HG03139 (cell line): ENCODE results near the gene PLEKHA5.
"Not testable (repeated sequence)": the region's sequence is repeated elsewhere in the genome, so short reads cannot be mapped to it uniquely, and the experiment has no call there.

Source experiments
- ATAC-seq: cut with Tn5 transposase; IDR thresholded peaks from one replicate; pipeline ENCODE4 v1.9.1; 2021; ENCODE audit not compliant: unreplicated experiment

The PLEKHA5 gene

DNA sequence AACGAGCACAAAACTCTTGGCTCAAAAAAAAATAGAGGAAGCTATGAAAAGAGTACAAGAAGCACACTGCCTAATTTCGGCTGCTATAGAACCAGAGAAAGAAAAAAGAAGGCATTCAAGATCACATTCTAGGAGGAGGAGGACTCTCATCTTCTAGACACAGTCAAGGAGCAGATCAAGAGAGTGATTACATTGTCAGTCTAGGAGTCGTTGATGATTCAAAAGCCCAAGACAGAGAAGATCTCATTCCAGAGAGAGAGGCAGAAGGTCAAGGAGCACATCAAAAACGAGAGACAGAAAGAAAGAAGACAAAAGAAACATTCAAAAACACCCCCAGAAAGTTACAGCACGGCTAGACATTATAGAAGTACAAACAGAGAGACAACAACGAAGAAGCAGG is 177.9 kb downstream of the PLEKHA5 start:
- ATAC-seq = no peak

DNA sequence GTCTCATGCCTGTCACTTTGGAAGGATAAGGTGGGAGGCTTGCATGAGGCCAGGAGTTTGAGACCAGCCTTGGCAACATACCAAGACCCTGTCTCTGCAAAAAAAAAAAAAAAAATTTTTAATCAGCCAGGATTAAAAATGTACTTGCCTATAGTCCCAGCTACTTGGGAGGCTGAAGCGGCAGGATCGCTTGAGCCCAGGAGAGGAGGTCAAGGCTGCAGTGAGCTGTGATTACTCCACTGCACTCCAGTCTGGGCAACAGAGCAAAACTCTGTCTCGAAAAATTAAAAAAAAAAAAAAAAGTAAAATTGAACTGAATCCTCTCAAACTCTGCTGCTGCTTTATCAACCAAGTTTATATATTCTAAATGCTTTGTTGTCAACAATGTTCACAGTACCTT is 181.6 kb downstream of the PLEKHA5 start:
- ATAC-seq = no peak

DNA sequence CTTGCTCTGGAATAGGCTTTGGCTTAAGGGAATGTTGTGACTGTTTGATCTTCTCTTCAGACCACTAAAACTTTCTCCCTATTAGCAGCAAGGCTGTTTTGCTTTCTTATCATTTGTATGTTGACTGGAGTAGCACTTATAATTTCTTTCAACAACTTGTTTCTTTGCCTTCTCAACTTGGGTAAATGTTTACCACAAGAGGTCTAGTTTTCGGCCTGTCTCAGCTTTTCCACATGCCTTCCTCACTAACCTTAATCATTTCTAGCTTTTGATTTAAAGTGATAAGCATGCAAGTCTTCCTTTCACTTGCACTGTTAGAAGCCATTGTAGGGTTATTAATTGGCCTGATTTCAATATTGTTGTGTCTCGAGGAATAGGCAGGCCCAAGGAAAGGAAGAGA is 183.1 kb downstream of the PLEKHA5 start:
- ATAC-seq = no peak

DNA sequence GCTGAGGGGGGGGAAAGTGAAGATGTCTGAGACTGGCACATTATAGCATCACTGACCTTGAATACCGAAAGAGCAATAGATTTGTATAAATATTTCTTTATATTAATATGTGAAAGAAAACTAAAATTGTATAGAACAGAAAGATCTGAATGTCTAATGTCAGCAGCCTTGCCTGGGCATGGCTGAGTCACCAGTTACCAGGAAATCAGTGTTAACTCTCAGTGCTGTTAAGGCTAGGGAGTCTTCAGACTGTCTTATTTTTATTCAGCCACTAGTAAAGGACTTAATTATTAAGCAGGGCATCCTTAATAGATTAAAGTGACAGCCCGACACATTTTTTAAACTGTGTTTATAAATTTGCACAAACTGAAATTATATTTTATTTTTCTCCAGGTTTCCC is 186.9 kb downstream of the PLEKHA5 start:
- ATAC-seq = no peak

DNA sequence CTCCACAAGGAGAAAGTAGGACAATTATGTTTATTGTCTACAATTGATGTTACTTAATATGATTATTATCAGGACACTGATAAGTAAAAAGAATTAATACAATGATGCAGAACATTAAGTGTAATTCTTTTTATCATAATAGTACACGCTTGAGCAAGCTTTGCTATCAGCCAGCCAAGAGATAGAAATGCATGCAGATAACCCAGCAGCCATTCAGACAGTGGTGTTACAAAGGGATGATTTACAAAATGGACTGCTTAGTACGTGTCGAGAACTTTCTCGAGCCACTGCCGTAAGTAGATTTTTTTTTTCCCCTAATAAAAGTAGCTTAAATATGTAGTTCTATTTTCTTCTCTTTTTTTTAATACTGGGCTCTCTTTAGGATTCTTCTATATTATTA is 192.8 kb downstream of the PLEKHA5 start:
- no peak for ATAC-seq

DNA sequence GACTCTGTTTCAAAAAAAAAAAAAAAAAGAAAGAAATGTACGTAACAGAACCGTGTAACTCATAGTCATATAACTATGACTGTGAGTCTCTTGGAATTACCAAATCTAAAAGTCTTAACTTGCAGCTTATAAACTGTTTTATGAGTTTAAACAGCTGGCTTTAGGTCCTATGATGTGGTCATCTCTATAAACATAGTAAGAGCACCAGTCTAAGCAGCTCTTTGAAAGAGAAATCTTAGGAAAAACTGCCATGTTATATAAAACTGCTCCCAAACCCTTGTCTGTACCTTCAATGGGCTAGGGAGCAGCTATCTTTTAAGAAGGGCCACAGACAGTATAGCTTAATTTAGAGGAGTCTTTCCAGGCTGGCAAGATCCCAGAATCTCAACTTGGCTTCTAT is 194.3 kb downstream of the PLEKHA5 start:
- no peak for ATAC-seq

DNA sequence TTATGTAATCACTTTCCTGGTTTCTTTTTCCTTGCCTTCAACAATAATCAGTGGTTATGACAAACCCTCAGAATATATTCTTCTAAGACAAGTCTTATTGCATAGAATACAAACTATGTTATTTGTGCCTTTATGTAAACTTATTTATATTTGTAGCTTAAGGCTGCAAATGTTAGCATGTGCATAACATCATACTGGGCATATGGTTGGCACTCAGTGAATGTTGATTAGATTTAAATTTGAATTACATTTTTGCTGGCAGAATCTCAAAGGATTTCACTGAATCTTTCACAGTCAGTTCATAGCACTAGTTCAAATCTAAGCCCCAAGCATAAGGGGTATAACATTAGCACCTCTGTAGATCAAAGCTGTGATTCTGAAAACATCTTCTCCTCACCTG is 196.6 kb downstream of the PLEKHA5 start:
- ATAC-seq = no peak

DNA sequence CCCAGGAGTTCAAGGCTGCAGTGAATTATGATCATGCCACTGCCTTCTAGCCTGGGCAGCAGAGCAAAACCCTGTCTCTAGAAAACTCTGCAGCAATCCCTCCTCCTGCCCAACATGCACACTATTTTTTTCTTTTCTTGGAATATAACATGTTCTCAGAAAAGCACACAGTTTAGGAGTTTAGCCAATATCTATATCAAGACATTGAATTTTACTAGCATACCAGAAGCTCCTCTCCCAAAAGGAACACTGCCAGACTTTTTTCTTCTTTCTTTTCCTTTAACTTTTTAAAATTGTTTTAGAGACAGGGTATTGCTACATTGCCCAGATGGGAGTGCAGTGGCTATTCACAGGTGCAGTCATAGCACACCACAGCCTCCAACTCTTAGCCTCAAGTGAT is 202.7 kb downstream of the PLEKHA5 start:
- ATAC-seq = no peak

DNA sequence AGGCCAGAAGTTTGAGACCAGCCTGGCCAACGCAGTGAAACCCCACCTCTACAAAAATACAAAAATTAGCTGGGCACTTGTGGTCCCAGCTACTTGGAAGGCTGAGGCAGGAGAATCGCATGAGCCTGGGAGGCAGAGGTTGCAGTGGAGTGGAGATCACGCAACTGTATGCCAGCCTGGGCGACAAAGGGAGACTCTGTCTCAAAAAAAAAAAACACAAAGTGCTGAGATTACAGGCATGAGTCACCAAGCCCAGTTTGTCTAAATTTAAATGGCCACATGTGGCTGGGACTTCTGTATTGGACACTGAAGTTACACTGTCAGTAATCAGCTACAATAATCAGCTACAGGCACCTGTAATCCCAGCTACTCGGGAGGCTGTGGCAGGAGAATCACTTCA is 208.9 kb downstream of the PLEKHA5 start:
- ATAC-seq = no peak

DNA sequence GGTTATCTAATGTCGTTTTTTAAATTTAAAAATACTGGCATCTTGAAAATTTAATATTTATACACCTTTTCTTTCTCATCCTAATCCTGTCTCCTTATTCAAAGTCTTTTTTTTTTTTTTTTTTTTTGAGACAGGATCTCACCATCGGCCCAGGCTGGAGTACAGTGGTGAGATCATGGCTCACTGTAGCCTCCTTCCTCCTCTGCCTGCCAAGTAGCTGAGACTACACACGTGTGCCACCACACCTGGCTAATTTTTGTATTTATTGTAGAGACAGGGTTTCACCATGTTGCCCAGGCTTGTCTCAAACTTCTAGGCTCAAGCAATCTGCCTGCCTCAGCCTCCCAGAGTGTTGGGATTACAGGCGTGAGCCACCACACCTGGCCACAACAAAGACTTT is 221.3 kb downstream of the PLEKHA5 start:
- not testable (repeated sequence) for ATAC-seq

DNA sequence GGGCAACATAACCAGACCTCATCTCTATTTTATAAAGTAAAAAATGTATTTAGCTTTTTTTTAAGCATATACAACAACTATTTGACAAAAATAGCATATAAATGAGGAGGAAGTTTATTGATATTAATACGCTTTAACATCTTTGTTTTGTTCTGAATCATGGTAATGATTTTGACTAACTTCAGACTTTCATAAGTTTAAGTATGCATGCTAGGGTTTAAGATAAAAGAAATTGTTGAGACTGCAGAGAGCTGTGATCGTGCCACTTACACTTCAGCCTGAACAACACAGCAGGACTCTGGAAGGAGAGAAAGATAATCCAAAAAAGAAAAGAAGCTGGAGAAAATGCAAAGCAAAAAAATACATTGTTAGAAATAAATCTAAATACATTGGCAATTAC is 221.8 kb downstream of the PLEKHA5 start:
- ATAC-seq = no peak

DNA sequence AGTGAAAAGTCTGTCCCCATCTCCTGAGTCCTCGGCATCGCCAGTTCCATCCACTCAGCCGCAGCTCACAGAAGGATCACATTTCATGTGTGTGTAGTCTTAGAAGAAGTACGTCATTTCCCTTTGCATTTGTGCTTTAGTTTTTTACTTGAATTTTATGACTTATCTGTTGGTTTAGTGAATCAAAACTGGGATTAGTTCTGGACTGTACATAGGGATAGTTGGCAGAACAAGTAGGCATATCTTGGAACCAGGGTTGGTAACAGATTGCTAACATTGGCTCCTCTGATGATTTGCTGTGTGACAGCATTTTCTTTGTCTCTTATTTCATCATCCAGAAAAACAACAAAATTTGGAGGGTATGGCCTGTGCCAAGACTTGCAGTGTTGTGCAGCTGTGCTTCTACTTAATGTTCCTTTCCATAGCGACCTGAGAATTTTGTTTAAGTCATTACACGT is 240.2 kb downstream of the PLEKHA5 start:
- ATAC-seq = no peak

DNA sequence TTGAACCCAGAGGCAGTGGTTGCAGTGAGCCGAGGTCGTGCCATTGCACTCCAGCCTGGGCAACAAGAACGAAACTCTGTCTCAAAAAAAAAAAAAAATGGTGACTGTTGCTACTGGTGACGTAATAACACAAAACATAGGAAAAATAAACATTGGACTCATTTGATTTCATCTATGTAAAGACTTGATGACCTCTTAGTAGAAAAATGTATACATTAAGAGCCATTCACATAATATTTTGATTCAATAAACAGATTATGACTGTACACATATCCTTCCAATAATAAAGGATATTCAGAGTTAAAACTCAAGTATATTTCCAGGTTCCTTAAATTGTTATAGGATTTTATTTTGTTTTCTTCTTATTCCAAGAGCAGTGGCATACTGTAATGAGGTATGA is 244.1 kb downstream of the PLEKHA5 start:
- ATAC-seq = no peak

DNA sequence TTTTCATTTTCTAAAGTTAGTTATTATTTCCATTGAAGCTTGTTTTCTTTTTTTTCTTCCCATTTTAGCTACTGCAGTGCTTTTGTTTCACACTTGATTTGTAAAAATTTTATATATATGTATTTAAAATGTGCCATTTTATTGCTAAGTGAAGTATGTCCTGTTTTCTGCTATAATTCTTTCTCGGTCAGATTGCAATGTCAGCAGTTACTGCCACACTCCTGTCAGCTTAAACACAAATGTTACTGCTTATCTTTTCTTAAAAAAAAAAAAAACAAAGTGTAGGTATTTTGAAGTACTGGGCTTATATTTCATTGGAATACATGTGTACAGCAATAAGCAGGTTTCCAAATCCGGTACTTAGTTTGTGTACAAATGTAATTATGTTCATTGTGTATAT is 246.4 kb downstream of the PLEKHA5 start:
- ATAC-seq = no peak

DNA sequence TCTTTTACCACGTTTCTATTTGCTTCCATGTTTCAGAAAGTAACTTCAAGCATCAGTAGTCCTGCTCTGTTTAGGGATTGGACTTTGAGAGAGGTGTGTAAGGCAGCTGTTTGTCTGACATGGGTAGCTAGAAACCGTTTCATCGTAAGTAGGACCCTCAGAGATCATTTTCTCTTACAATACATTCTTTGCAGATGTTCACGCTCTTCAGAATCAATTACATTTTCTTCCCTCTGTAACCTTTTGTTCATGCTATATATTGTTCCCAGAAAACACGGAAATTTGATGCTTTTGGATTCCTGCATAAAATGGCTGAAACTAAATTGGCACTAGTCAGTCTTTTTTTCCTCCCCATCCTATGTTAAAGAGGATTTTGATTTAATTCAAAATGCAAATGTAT is 247.2 kb downstream of the PLEKHA5 start:
- no peak for ATAC-seq

DNA sequence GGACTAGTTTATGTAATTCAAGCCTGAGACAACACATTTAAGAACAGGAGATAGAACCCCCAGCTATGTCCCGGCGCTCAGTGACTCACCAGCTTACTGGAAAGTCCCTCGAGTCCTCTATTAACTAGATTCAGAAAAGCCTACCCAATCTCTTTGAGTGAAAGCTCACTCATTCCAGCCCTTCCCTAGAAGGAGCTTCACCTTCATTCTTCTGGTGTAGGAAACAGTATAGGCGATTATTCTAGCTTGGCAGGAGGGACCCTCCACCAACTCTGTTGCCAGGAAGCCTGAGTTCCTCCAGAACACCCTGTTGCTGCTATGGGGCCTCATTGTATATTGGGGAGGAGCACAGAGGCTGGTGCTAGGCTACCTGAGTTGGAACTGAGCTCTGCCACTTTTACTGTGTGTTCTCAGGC is 252.6 kb downstream of the PLEKHA5 start:
- ATAC-seq = peak; percentile 96

DNA sequence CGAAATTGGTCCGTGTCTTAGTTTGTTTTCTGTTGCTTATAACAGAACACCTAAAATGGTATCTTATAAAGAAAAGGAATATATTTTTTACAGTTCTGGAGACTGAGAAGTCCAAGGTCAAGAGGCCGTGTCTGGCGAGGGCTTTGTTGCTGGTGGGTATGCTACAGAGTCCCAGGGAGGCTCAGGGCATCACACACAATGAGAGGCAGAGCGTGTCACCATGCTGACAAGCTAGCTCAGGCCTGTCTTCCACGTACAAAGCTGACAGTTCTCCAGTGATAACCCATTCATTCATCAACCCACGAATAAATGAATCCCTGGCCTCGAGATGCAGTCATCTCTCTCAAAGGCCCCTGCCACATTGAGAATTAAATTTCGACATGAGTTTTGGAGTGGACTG is 253.0 kb downstream of the PLEKHA5 start:
- no peak for ATAC-seq

DNA sequence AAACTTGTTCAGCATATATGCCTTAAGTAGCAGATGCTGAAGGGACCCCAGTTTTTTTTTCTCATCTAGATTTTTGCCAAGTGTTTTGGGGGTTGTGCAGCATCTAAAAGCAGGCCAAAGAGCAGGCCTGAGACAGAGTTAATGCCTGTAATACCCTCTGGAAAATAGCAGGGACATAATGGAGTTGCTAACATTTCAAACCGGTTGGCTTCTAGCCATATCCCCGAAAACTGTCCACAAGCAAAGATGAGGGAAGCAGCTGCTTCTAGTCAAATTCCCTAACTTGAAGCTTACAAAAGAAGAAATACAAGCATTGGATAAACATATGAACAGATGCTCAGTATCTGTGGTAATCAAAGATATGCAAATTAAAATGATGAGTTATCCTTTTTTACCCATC is 257.6 kb downstream of the PLEKHA5 start:
- ATAC-seq = no peak

DNA sequence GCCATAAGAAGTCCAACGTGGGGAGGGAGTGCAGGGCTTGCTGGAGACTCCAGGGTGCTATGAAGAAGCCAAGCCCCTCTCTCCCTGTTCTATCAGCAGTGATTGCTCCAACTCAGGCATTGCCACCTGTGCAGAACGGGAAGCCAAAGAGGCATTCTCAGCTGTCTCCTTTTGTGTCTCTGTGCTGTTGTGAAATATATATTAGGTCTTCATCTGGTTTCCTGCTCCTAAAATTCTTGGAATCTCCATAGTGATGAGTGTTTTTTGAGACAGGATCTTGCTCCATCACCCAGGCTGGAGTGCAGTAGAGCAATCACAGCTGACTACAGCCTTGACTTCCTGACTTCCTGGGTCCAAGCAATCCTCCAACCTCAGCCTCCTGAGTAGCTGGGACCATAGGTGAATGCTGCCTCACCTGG is 258.6 kb downstream of the PLEKHA5 start:
- ATAC-seq = no peak

DNA sequence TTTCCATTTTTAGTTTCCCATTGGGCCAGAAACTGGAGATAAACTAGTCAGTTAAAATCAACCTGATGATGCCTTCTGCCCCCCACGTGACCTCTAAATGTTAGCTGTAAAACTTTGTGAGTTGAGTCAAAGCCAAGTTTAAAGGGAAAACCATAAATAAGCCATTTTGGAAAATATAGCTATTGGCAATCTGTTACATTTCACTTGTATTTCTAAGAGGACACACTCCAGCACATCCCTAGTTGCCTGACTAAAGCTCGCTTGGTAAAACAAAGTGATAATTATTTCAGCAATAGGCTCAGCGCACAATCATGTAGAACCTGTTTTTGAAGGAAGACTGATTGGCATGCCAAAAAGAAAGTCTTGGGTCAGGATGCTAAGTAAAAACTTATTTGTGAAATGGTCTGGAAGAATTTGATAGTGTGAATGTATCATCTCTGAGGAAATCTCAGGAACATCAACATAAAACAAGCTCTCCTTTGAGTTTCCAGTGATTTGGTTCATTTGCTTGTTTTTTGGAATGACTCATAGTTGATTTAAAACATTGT is 260.6 kb downstream of the PLEKHA5 start:
- ATAC-seq = no peak

DNA sequence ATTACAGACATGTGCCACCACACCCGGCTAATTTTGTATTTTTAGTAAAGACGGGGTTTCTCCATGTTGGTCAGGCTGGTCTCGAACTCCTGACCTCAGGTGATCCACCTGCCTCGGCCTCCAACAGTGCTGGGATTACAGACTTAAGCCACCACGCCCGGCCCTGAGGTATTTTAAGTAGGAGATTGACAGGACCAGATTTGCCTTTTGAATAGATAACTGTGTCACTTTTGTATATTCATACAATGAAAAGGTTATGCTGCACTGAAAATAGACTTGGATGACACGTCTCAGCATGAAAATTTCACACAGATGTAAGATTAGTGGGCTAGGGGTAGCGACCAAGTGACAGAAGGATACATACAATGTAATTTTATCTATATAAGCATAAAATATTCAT is 263.1 kb downstream of the PLEKHA5 start:
- not testable (repeated sequence) for ATAC-seq

DNA sequence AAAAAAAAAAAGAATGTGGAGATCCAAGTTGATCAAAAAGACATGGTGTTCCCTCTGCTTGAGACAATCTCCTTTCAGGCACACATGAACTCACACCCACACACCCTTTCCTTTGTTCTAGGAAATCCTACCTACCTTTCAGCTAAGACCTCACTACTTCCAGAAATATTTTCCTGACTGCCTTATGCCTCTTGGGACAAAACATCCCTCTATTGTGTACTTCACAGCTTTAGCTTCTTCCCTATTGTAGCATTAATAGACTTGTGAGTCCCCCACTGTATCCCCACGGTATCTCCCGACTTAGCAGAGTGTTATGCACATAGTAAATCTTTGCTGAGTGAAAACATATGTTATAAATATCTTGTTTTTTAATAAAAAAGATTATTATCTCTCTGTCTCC is 264.9 kb downstream of the PLEKHA5 start:
- no peak for ATAC-seq

DNA sequence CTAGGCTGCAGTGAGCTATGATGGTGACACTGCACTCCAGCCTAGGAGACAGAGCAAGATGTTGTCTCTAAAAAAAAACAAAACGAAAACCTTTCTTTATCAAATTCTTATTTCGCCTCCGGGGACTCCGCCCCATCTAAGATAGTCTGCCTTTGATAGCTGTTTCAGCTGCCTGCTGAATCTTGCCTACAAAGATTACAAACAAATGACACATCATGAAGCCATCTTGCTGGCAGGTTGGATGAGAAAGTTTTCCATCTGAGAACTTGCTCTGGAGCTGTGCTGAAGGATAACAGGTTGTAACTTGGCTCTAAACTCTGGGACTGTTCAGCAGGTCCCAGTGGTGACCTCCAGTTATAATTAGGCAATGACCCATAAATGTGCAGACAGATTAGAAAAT is 268.0 kb downstream of the PLEKHA5 start:
- ATAC-seq = no peak
